ENCODE results near the gene COG3.
A peak's percentile ranks its signal among the peaks of the same experiment; 100 is the strongest.
"Not testable (repeated sequence)": the region's sequence is repeated elsewhere in the genome, so short reads cannot be mapped to it uniquely, and the experiment has no call there.

The COG3 gene, protein sequence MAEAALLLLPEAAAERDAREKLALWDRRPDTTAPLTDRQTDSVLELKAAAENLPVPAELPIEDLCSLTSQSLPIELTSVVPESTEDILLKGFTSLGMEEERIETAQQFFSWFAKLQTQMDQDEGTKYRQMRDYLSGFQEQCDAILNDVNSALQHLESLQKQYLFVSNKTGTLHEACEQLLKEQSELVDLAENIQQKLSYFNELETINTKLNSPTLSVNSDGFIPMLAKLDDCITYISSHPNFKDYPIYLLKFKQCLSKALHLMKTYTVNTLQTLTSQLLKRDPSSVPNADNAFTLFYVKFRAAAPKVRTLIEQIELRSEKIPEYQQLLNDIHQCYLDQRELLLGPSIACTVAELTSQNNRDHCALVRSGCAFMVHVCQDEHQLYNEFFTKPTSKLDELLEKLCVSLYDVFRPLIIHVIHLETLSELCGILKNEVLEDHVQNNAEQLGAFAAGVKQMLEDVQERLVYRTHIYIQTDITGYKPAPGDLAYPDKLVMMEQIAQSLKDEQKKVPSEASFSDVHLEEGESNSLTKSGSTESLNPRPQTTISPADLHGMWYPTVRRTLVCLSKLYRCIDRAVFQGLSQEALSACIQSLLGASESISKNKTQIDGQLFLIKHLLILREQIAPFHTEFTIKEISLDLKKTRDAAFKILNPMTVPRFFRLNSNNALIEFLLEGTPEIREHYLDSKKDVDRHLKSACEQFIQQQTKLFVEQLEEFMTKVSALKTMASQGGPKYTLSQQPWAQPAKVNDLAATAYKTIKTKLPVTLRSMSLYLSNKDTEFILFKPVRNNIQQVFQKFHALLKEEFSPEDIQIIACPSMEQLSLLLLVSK

GRCh38 chr13:45464687-45465453 lies at the start of gene COG3:
COG3 (plus strand) TSS chr13:45464939; CDS start chr13:45465037, 98 bp downstream.
- DNase-seq: peak; percentile 94

GRCh38 chr13:45415112-45415511 lies 49.6 kb upstream of the COG3 start:
- no peak for DNase-seq

- DNase-seq: no peak
These were observed 48.1 kb upstream of the COG3 start for GRCh38 chr13:45416516-45417128.

DNA sequence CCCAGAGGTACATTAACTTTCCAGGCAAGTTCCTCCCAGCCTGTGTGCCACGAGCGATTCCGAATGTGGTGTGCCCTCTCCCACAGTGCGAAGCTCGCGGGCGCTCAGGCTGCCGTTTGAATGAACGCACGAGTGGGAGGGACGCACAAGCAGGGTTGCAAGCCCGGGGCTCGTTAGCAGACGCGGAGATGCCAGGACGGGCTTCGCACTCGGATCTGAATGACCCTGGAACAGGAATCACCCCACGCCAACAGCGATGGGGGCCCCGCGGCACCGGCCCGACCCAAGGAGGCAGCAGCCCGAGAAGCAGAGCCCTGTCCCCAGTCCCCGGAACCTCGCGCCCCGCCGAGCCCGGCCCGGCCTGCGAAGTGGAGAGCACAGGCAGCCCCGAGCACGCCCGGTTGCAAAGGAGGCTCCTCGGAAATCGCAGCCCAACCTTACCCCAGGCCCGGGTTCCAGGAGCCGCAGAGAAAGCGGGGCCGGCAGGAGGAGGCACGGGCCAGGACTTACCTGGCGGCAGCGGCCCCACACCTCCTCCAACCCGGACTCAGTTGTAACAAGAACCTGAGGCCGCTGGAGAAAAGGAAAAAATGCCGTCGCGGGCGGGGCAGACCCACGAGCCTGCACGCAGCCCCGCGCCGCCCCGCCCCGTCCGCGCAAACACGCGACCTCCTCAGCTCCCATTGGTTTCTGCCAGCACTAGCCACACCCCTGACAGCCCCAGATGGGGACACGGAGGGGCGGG lies 46.8 kb upstream of the COG3 start, which contains the start of gene SLC25A30:
TSS of gene SLC25A30 (minus strand) at position 584 of the 745 bp plus-strand sequence. CDS start 6,948 bp downstream, outside the sequence.
- peak; percentile 91 for DNase-seq

DNA sequence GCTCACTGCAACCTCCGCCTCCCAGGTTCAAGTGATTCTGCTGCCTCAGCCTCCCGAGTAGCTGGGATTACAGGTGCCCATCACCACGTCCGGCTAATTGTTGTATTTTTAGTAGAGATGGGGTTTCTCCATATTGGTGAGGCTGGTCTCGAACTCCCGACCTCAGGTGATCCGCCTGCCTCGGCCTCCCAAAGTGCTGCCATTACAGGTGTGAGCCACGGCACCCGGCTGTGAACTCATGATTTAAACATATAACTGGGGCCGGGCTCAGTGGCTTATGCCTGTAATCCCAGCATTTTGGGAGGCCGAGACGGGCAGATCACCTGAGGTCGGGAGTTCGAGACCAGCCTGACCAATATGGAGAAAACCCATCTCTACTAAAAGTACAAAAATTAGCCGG lies 45.4 kb upstream of the COG3 start:
- not testable (repeated sequence) for DNase-seq

DNA sequence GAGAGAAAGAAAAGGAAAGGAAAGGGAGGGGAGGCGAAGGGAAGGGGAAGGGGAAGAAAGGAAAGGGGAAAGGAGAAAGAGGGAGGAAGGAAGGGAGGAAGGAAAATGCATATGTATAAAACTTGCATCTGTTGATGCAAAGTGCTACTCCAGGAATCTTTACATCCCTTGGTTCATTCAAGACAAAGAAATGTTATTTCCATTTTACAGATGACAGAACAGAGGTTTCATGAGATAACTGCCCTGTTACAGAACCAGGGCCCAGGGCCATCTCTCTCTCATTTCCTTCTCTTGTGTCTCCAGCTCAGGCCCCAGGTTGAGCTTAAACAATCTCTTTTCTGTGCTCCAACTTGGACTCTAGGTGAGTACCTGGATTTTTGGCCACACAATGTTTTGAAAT lies 44.8 kb upstream of the COG3 start:
- DNase-seq: no peak

DNA sequence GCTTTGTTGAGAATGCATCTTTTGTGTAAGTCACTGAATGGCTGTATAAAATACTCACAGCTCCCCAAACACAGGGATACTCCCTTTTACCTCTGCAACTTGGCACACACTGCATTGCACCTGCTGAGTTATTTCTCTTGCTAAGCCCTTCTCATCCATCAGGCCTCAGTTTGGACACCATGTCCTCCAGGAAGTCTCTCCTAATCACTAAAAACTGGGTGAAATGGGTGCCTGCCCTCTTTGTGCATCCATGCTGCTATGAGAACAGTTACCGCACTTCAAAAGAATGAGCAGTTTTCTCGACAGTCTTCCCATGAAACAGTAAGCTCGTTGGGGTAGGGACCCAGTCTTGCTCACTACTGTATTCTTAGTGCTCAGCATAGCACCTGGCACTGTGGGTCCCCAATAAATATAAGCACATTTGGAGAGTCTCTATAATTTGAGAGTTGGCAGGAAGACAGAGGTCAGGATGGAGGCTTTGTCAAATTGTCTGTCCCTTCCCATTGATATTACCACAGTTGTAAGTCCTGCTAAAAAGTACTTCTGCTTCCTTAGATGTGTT lies 41.9 kb upstream of the COG3 start:
- DNase-seq: no peak

- not testable (repeated sequence) for DNase-seq
These were observed 38.5 kb upstream of the COG3 start for GRCh38 chr13:45426056-45426841.

GRCh38 chr13:45432737-45433380 lies 31.9 kb upstream of the COG3 start:
- DNase-seq: no peak

GRCh38 chr13:45433381-45433790 lies 31.4 kb upstream of the COG3 start:
- DNase-seq: no peak

DNA sequence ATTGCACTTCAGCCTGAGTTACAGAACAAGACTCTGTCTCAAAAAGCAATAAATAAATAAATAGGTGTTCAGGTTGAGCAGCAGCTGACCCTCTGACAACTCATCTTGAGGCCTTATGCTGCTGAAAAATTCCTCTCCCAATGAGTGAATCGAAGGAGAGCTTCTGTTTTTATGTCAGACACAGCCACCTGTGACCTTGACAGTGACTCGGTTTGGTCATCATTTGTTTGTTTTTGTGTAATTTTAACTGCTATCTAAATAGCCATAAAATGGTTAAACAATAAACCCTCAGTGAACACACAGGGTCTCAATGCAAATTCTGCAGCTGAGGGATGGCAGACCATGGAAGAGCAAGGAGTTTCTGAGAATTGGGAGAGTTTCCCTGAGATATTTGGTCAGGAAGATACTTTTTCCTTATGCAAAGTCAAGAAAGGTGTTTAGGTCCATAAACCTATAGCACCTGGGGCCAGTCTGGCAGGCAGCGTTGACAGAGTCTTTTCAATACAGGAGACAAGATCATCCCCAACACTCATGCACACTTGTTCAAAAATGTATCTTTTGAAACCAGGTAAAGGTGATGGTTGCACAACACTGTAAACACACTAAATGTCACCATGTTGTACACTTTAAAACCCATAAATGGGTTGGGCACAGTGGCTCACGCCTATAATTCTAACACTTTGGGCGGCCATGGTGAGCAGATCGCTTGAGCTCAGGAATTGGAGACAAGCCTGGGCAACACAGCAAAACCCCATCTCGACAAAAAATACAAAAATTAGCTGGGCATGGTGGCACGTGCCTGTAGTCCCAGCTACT lies 30.0 kb upstream of the COG3 start:
- DNase-seq: no peak

GRCh38 chr13:45436332-45436731 lies 28.4 kb upstream of the COG3 start:
- DNase-seq: no peak

GRCh38 chr13:45436953-45437352 lies 27.8 kb upstream of the COG3 start:
- no peak for DNase-seq

- no peak for DNase-seq
These were observed 26.8 kb upstream of the COG3 start for GRCh38 chr13:45437947-45438346.

- no peak for DNase-seq
These were observed 25.7 kb upstream of the COG3 start for GRCh38 chr13:45439008-45439407.

DNA sequence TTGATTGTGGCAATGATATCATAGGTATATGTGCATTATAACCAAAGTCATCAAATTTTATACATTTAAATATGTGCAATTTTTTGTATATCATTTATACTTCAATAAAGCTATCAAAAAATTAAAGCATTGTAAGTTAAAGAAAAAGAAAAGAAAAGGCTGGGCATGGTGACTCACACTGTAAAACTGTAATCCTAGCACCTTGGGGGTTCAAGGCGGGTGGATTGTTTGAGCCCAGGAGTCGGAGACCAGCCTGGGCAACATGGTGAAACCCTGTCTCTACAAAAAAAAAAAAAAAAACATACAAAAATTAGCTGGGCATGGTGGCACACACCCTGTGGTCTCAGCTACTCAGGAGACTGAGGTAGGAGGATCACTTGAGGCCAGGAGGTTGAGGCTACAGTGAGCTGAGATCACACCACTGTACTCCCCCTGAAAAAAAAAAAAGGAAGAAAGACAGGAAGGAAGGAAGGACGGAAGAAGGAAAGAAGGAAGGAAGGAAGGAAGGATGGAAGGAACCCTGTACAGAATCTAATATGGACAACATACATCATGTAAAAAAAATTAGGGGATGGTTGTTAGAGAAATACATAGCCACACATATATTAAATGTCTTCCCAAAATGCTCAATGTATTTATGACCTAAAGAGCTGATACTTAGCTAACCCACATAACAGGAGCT lies 24.8 kb upstream of the COG3 start:
- no peak for DNase-seq

DNA sequence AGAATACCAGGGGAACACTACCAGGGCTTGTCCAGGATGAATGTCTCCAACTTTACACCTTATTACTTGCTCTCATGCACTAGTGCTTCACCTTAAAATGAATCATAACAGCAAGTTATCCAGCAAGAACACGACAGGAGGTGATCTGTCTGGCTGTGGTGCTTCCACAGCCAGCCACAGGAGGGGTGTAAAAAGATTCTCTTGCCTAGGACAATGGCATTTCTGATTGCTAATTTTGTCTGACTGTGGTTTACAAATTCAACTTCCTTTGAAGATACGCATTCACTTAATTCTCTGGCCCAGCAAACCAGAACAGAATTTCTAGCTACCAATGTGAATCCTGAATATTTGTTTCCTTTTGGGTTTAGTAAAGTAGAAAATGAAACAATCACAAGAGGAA lies 23.1 kb upstream of the COG3 start:
- DNase-seq: no peak

- DNase-seq: no peak
These were observed 19.7 kb upstream of the COG3 start for GRCh38 chr13:45445053-45445452.

DNA sequence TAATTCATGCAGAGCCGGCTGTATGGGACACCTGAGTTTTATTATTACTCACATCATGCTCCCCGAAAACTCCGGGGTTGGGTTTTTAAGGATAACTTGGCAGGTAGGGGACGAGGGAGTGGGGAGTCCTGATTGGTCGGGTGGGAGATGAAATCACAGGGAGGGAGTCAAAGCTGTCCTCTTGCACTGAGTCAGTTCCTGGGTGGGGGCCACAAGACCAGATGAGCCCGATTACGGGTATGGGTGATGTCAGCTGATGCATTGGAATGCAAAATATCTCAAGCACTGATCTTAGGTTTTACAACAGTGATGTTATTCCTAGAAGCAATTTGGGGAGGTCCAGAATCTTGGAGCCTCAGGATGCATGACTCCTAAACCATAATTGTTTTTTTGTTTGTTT lies 18.6 kb upstream of the COG3 start:
- DNase-seq: no peak

Data from activated CD4-positive, CD25-positive, alpha-beta regulatory T cell treated with anti-CD3 and anti-CD28 coated beads, Interleukin-2, amount 50 U/mL, for 72 hours (primary cell).